ENCODE results near the gene KIF1B.

The KIF1B gene

DNA sequence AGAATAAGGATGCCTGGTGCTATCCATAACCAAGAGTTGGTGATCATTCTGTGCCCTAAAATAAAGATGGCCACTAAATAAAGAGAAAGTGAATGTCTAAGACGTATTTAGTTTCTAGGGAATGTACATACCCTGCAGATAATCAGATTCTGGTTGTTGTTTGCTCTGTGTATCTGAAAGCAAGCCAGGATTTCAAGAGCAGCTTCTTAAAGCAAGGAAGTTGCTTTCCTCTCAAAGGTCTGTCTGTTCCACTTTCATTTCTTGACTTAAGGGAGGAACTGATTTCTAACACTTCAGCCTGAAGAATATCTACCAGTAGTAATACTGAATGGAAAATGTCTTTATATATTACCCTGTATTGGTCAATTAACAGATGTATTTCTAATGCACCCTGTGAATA lies 88.8 kb downstream of the KIF1B start:
- Histone ChIP-seq H3K4me3 (ENCODE audit: low read depth, low read length) (no peak overlapping the region), H3K79me2 (ENCODE audit: control insufficient read depth, insufficient read depth, low read length, unreplicated experiment) (peaks cover 2% of the 10 kb centered on the region), H2AFZ (ENCODE audit: low read length, unreplicated experiment) (no peak overlapping the region), H3K27me3 (ENCODE audit: insufficient read depth, low read length) (no peaks in the 10 kb centered on the region), H3K27ac (ENCODE audit: low read depth, low read length) (peak overlapping the region; percentile 14; the same call in 1 of the 2 replicates), H3K4me1 (ENCODE audit: control insufficient read depth, insufficient read depth, low read length, unreplicated experiment) (peaks cover 15% of the 10 kb centered on the region), H3K36me3 (ENCODE audit: insufficient read depth, low read length) (peaks cover 15% of the 10 kb centered on the region)

DNA sequence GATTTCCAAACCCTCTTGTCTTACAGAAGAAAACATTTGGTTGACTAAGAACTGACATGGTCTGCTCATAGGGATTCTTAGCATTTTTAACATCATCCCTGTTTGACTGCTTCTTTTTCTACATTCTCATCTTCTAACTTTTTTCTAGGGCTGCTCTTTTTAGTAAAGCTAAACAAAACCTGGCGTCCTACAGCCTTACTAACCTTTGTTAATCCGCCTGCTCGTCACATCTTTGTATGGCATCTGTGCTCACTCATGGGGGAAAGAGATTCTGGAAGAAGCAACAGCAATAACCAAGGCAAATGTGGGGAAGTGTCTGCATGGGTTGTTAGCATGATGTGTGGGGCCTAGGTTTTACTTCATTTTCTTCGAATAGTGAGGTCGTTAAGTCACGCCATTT lies 92.0 kb downstream of the KIF1B start:
- Histone ChIP-seq H3K4me1 (ENCODE audit: control insufficient read depth, insufficient read depth, low read length, unreplicated experiment) (peaks cover 15% of the 10 kb centered on the region), H3K36me3 (ENCODE audit: insufficient read depth, low read length) (peaks cover 20% of the 10 kb centered on the region), H3K79me2 (ENCODE audit: control insufficient read depth, insufficient read depth, low read length, unreplicated experiment) (peaks cover 2% of the 10 kb centered on the region), H2AFZ (ENCODE audit: low read length, unreplicated experiment) (no peak overlapping the region), H3K27ac (ENCODE audit: low read depth, low read length) (no peak overlapping the region), H3K4me3 (ENCODE audit: low read depth, low read length) (no peak overlapping the region), H3K27me3 (ENCODE audit: insufficient read depth, low read length) (no peaks in the 10 kb centered on the region)

DNA sequence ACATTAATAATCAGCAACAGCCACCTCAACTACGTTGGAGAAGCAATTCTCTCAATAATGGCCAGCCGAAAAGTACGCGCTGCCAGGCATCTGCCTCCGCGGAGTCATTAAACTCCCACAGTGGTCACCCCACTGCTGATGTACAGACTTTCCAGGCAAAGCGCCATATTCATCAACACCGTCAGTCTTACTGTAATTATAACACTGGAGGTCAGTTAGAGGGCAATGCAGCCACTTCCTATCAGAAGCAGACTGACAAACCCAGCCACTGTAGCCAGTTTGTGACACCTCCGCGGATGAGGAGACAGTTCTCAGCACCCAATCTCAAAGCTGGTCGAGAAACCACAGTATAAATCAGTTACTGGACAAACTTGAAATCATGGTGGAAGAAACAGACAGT lies 93.9 kb downstream of the KIF1B start:
- Histone ChIP-seq H3K36me3 (ENCODE audit: insufficient read depth, low read length) (peaks cover 20% of the 10 kb centered on the region), H3K27ac (ENCODE audit: low read depth, low read length) (no peak overlapping the region), H3K27me3 (ENCODE audit: insufficient read depth, low read length) (no peaks in the 10 kb centered on the region), H2AFZ (ENCODE audit: low read length, unreplicated experiment) (no peak overlapping the region), H3K79me2 (ENCODE audit: control insufficient read depth, insufficient read depth, low read length, unreplicated experiment) (peaks cover 2% of the 10 kb centered on the region), H3K4me3 (ENCODE audit: low read depth, low read length) (no peak overlapping the region), H3K4me1 (ENCODE audit: control insufficient read depth, insufficient read depth, low read length, unreplicated experiment) (peaks cover 15% of the 10 kb centered on the region)

DNA sequence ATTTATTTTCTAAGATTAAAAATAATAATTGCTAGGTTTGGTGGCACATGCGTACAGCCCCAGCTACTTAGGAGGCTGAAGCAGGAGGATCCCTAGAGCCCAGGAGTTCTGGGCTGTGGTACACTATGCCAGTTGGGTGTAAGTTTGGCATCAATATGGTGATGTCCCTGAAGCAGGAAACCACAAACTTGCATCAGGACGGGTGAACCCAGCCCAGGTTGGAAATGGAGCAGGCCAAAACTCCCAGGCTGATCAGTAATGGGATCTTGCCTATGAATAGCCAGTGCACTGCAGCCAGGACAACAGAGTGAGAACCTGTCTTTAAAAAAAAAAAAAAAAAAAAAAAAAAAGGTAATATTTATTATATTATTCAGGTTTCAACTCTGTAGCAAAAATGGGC lies 96.1 kb downstream of the KIF1B start:
- Histone ChIP-seq H2AFZ (ENCODE audit: low read length, unreplicated experiment) (no peak overlapping the region), H3K36me3 (ENCODE audit: insufficient read depth, low read length) (peaks cover 20% of the 10 kb centered on the region), H3K27me3 (ENCODE audit: insufficient read depth, low read length) (no peaks in the 10 kb centered on the region), H3K79me2 (ENCODE audit: control insufficient read depth, insufficient read depth, low read length, unreplicated experiment) (no peaks in the 10 kb centered on the region), H3K27ac (ENCODE audit: low read depth, low read length) (no peak overlapping the region), H3K4me3 (ENCODE audit: low read depth, low read length) (no peak overlapping the region), H3K4me1 (ENCODE audit: control insufficient read depth, insufficient read depth, low read length, unreplicated experiment) (no peaks in the 10 kb centered on the region)

DNA sequence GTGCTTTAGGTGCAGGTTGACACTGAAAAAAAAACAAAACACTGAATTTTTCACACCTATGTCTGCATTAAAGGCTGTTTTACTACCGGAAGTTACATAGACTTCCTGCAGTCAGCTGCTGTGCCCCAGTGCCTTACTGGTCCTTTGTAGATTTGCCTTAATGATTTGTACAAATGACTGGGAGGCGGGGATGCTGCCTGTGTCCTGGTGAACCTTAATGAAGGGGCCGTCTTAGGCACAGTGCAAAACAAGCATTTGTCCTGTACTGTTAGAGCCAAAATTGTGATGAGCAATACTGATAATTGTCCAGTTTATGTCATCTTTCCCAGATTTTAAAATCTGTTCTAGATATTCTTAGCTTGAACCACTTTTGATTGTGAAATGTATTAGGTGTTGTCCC lies 97.6 kb downstream of the KIF1B start:
- H3K36me3 ChIP-seq (ENCODE audit: insufficient read depth, low read length), result peaks cover 20% of the 10 kb centered on the region
- no peaks in the 10 kb centered on the region for H3K27me3 ChIP-seq (ENCODE audit: insufficient read depth, low read length)
- H2AFZ ChIP-seq (ENCODE audit: low read length, unreplicated experiment), result no peak overlapping the region
- H3K4me3 ChIP-seq (ENCODE audit: low read depth, low read length), result no peak overlapping the region
- H3K79me2 ChIP-seq (ENCODE audit: control insufficient read depth, insufficient read depth, low read length, unreplicated experiment), result no peaks in the 10 kb centered on the region
- H3K27ac ChIP-seq (ENCODE audit: low read depth, low read length), result no peak overlapping the region
- no peaks in the 10 kb centered on the region for H3K4me1 ChIP-seq (ENCODE audit: control insufficient read depth, insufficient read depth, low read length, unreplicated experiment)

DNA sequence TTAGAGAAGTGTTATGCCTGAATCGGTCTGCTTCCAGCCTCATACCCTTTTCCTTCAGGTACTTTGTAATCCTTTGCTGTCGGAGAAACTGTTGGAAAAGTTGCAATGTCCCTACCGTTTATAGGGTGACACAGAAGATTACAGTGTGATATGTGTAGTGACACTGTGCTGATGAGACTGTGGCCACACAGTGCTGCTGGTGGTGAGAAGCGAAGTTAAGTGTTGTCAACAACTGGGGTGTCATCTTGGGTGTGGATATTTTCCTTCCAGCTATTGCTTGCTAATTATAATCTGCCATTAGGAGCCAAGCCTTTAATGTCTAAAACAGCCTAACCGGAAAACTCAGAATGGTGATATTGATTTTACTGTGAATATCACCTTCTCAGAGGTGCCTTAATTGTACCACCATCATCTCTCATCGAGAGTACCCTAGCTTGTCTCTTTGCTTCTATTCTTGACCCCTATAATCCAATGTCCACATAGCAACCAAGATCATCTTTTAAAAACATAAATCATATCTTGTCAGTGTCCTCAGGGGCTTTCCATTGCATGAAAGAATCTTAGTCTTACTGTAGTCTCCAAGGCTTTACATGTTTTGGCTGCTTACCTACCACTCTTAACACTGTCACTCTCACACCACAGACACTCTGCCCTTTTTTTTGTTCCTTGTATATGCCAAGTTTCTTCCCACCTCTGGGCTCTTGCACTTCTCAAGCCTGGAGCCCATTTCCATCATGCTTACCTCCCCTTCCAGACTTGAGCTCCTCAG lies 99.1 kb downstream of the KIF1B start:
- H3K27ac ChIP-seq (ENCODE audit: low read depth, low read length), result no peak overlapping the region
- H2AFZ ChIP-seq (ENCODE audit: low read length, unreplicated experiment), result no peak overlapping the region
- no peaks in the 10 kb centered on the region for H3K79me2 ChIP-seq (ENCODE audit: control insufficient read depth, insufficient read depth, low read length, unreplicated experiment)
- H3K4me3 ChIP-seq (ENCODE audit: low read depth, low read length), result no peak overlapping the region
- no peaks in the 10 kb centered on the region for H3K4me1 ChIP-seq (ENCODE audit: control insufficient read depth, insufficient read depth, low read length, unreplicated experiment)
- no peaks in the 10 kb centered on the region for H3K27me3 ChIP-seq (ENCODE audit: insufficient read depth, low read length)
- H3K36me3 ChIP-seq (ENCODE audit: insufficient read depth, low read length), result peaks cover 11% of the 10 kb centered on the region

DNA sequence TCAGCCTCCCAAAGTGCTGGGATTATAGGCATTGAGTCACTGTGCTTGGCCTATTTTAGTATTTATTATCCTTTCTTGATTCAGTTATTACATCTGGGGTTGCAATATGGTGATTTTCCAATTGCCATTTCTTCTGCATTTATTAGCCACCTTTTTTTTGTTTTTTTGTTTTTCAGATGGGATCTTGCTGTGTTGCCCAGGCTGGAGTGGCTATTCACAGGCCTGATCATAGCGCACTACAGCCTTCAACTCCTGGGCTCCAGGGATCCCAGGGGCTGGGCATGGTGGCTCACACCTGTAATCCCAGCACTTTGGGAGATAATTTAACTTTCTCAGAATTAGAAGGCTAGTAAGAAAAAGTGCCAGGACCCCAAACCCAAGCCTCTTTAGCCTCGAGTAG lies 106.4 kb downstream of the KIF1B start:
- Histone ChIP-seq H3K27ac (ENCODE audit: low read depth, low read length) (no peak overlapping the region), H3K36me3 (ENCODE audit: insufficient read depth, low read length) (no peaks in the 10 kb centered on the region), H3K4me1 (ENCODE audit: control insufficient read depth, insufficient read depth, low read length, unreplicated experiment) (no peaks in the 10 kb centered on the region), H3K27me3 (ENCODE audit: insufficient read depth, low read length) (no peaks in the 10 kb centered on the region), H3K4me3 (ENCODE audit: low read depth, low read length) (no peak overlapping the region), H2AFZ (ENCODE audit: low read length, unreplicated experiment) (no peak overlapping the region), H3K79me2 (ENCODE audit: control insufficient read depth, insufficient read depth, low read length, unreplicated experiment) (no peaks in the 10 kb centered on the region)

DNA sequence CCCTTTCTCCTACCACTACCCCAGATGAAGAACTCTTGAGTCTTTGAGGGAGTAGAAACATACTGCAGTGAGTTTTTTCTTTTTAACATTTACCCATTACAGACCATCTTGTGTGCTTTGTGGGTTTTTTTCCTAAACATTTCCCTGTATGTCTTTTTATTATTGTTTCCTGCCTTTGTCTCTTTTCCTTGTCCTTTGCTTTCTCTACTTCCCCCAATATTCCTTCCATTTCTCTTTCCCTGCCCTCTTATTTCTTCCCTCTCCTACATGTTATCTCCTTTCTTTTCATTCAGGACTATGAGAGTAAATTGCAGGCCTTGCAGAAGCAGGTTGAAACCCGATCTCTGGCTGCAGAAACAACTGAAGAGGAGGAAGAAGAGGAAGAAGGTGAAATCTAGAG lies 109.4 kb downstream of the KIF1B start:
- no peak overlapping the region for H3K4me3 ChIP-seq (ENCODE audit: low read depth, low read length)
- no peak overlapping the region for H2AFZ ChIP-seq (ENCODE audit: low read length, unreplicated experiment)
- no peak overlapping the region for H3K27ac ChIP-seq (ENCODE audit: low read depth, low read length)
- no peaks in the 10 kb centered on the region for H3K4me1 ChIP-seq (ENCODE audit: control insufficient read depth, insufficient read depth, low read length, unreplicated experiment)
- no peaks in the 10 kb centered on the region for H3K79me2 ChIP-seq (ENCODE audit: control insufficient read depth, insufficient read depth, low read length, unreplicated experiment)
- no peaks in the 10 kb centered on the region for H3K27me3 ChIP-seq (ENCODE audit: insufficient read depth, low read length)
- H3K36me3 ChIP-seq (ENCODE audit: insufficient read depth, low read length), result peaks cover 5% of the 10 kb centered on the region; the same call in 1 of the 2 replicates

DNA sequence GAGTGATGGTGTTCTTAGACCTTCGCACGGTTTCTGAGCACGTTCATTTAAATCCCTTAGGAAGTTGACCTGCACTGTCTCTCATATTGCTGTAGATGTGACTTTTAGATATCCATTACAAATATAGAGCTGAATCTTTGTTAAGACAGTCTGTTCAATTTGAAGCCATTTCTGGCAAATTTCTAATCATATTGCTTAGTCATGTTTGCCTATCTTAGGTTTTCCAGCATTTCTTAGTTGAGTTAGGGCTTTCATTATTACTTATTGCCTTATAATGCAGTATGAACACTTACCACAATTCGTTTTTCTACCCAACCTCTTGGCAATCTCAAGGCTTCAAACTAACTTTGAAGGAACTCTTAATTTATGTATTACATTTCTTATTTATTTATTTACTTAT lies 110.0 kb downstream of the KIF1B start:
- Histone ChIP-seq H3K79me2 (ENCODE audit: control insufficient read depth, insufficient read depth, low read length, unreplicated experiment) (no peaks in the 10 kb centered on the region), H3K4me3 (ENCODE audit: low read depth, low read length) (no peak overlapping the region), H2AFZ (ENCODE audit: low read length, unreplicated experiment) (no peak overlapping the region), H3K27ac (ENCODE audit: low read depth, low read length) (no peak overlapping the region), H3K4me1 (ENCODE audit: control insufficient read depth, insufficient read depth, low read length, unreplicated experiment) (no peaks in the 10 kb centered on the region), H3K36me3 (ENCODE audit: insufficient read depth, low read length) (peaks cover 5% of the 10 kb centered on the region; the same call in 1 of the 2 replicates), H3K27me3 (ENCODE audit: insufficient read depth, low read length) (no peaks in the 10 kb centered on the region)

DNA sequence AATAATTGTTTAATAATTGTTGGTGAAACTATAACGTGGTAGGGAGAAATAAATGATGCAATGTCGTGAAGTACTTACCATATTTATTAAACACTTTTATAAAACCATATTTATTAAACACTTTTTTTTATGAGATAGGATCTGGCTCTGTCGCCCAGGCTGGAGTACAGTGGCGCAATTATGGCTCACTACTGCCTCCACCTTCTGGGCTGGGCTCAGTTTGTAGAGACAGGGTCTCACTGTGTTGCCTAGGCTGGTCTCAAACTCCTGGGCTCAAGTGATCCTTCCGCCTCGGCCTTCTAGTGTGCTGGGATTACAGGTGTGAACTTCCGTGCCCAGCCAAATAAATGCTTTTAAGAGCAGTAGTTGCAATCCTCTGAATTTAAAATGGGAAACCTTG lies 112.5 kb downstream of the KIF1B start:
- Histone ChIP-seq H3K27me3 (ENCODE audit: insufficient read depth, low read length) (no peaks in the 10 kb centered on the region), H3K4me1 (ENCODE audit: control insufficient read depth, insufficient read depth, low read length, unreplicated experiment) (no peaks in the 10 kb centered on the region), H3K27ac (ENCODE audit: low read depth, low read length) (no peak overlapping the region), H2AFZ (ENCODE audit: low read length, unreplicated experiment) (no peak overlapping the region), H3K79me2 (ENCODE audit: control insufficient read depth, insufficient read depth, low read length, unreplicated experiment) (no peaks in the 10 kb centered on the region), H3K4me3 (ENCODE audit: low read depth, low read length) (no peak overlapping the region), H3K36me3 (ENCODE audit: insufficient read depth, low read length) (peaks cover 8% of the 10 kb centered on the region; the same call in 1 of the 2 replicates)

DNA sequence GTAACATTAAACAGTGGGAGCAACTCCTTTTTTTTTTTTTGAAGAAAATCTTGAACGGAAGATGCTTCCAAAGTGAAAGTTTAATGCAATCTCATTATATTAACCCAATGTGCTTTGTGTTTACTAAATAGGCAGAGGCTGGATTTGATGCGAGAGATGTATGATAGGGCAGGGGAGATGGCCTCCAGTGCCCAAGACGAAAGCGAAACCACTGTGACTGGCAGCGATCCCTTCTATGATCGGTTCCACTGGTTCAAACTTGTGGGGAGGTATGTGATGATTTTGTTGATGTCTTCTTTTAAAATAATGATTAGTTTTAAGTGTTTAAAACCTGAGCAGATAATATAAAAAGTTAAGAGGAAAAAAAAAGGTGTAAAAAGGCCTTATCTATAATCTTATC lies 114.3 kb downstream of the KIF1B start:
- peak overlapping the region; percentile 66 for H2AFZ ChIP-seq (ENCODE audit: low read length, unreplicated experiment)
- peak overlapping the region; percentile 35 for H3K4me3 ChIP-seq (ENCODE audit: low read depth, low read length)
- H3K27me3 ChIP-seq (ENCODE audit: insufficient read depth, low read length), result no peaks in the 10 kb centered on the region
- H3K79me2 ChIP-seq (ENCODE audit: control insufficient read depth, insufficient read depth, low read length, unreplicated experiment), result no peaks in the 10 kb centered on the region
- no peak overlapping the region for H3K27ac ChIP-seq (ENCODE audit: low read depth, low read length)
- H3K4me1 ChIP-seq (ENCODE audit: control insufficient read depth, insufficient read depth, low read length, unreplicated experiment), result no peaks in the 10 kb centered on the region
- peaks cover 8% of the 10 kb centered on the region; the same call in 1 of the 2 replicates for H3K36me3 ChIP-seq (ENCODE audit: insufficient read depth, low read length)

Measured in ACC112 (cell line).